A549 (cell line): Measurements from ENCODE around the gene RPL35. TPM values are rescaled to one million over a fixed set of nuclear protein-coding genes. Genes with fewer than 3 reads are reported as not detected.
A peak's percentile ranks its signal among the peaks of the same experiment; 100 is the strongest.

ENCODE experiments used
- ATAC-seq, 2 experiments: fragments of 200-7000 bp in 1 of 2; fragments of >200 bp in 1 of 2; cut with Nextera tagmentation in 1 of 2; cut with Tn5 transposase in 1 of 2; 3 replicates each; pipeline versions ENCODE4 v1.8.0 to v1.9.1; 2018 to 2020; ENCODE audit warnings: mild to moderate bottlenecking in 1 of 2, moderate library complexity in 1 of 2
- CTCF ChIA-PET: fragments of 300-600 bp; sonication (Branson Sonifier 250); formaldehyde crosslinking; extraction: SDS; loops from one replicate; lab custom pipeline; 2021; ENCODE audit warnings: antibody characterized with exemption, inconsistent platforms; lab: Yijun Ruan, JAX
- POLR2A ChIA-PET: fragments of 350-600 bp; formaldehyde crosslinking; extraction: SDS; loops from one replicate; lab custom pipeline; 2021; ENCODE audit warnings: antibody characterized with exemption, inconsistent platforms; lab: Yijun Ruan, JAX
- DNase-seq, 2 experiments: peaks; one replicate each; pipeline versions ENCODE4 v3.0.0 to v3.0.0-alpha.2; 2011 to 2016; ENCODE audit warnings: low read depth in 1 of 2, low spot score in 1 of 2
- FAIRE-seq: peaks from 2 replicates; lab custom pipeline; 2011; peaks lifted over from hg19 to GRCh38; lab: Jason Lieb, UNC
- H3K27ac ChIP-seq, 2 experiments: fragments of >200 bp; sonication (Bioruptor Twin); formaldehyde crosslinking; 3 replicates each; pipeline ENCODE4 v1.5.1; 2016 to 2017
- H3K4me1 ChIP-seq: fragments of >200 bp; sonication (Bioruptor Twin); formaldehyde crosslinking; 3 replicates; pipeline ENCODE4 v1.6.1; 2016
- H3K4me2 ChIP-seq: fragments of >200 bp; sonication (Bioruptor Twin); formaldehyde crosslinking; 3 replicates; pipeline ENCODE4 v1.6.1; 2016
- H3K4me3 ChIP-seq: fragments of >200 bp; sonication (Bioruptor Twin); formaldehyde crosslinking; 3 replicates; pipeline ENCODE4 v1.5.1; 2016
- H3K9me3 ChIP-seq: fragments of >200 bp; sonication (Bioruptor Twin); formaldehyde crosslinking; 3 replicates; pipeline ENCODE4 v1.6.1; 2016
- BHLHE40 ChIP-seq: IDR thresholded peaks from 2 replicates; pipeline ENCODE4 v1.6.1; 2012; ENCODE audit warnings: low read depth, low read length, inconsistent platforms
- CTCF ChIP-seq: fragments of >200 bp; sonication (Bioruptor Twin); formaldehyde crosslinking; IDR thresholded peaks from 3 replicates; pipeline ENCODE4 v1.5.1; 2016
- ESRRA ChIP-seq: fragments of 150-350 bp; IDR thresholded peaks from 2 replicates; pipeline ENCODE4 v1.6.1; 2014; ENCODE audit warnings: mild to moderate bottlenecking, low read length, borderline replicate concordance
- FOSB ChIP-seq: fragments of 250-450 bp; sonication (Bioruptor Pico); IDR thresholded peaks from 2 replicates; pipeline ENCODE4 v1.5.0; 2020; ENCODE audit warnings: mild to moderate bottlenecking, moderate library complexity
- HDAC2 ChIP-seq: fragments of 200-600 bp; sonication (generic); IDR thresholded peaks from 2 replicates; pipeline ENCODE4 v1.6.1; 2016
- HEYL ChIP-seq: fragments of 250-450 bp; sonication (Bioruptor Pico); IDR thresholded peaks from 2 replicates; pipeline ENCODE4 v1.8.0; 2021; ENCODE audit warnings: mild to moderate bottlenecking, moderate library complexity
- KDM5A ChIP-seq: fragments of 200-600 bp; sonication (generic); IDR thresholded peaks from 2 replicates; pipeline ENCODE4 v1.6.1; 2016; ENCODE audit warnings: antibody characterized with exemption, mild to moderate bottlenecking
- MAFK ChIP-seq: fragments of 450-650 bp; IDR thresholded peaks from 2 replicates; pipeline ENCODE4 v1.6.1; 2014; ENCODE audit not compliant: partially characterized antibody
- POLR2AphosphoS2 ChIP-seq: conservative IDR thresholded peaks from 2 replicates; pipeline ENCODE4 v1.6.1; 2012; ENCODE audit warnings: low read length, improper control_type of control experiment, inconsistent platforms
- RAD21 ChIP-seq, 2 experiments: fragments of >200 bp in 1 of 2; sonication (Bioruptor Twin) in 1 of 2; formaldehyde crosslinking in 1 of 2; IDR thresholded peaks in 1 of 2; conservative IDR thresholded peaks in 1 of 2; 2 replicates in 1 of 2; 3 replicates in 1 of 2; pipeline ENCODE4 v1.6.1; 2012 to 2018; ENCODE audit warnings: inconsistent platforms in 1 of 2
- RARB ChIP-seq: fragments of 250-450 bp; sonication (Bioruptor Pico); IDR thresholded peaks from 2 replicates; pipeline ENCODE4 v1.8.0; 2021; ENCODE audit warnings: mild to moderate bottlenecking, moderate library complexity
- RNF2 ChIP-seq: fragments of 200-600 bp; sonication (generic); IDR thresholded peaks from 2 replicates; pipeline ENCODE4 v1.6.1; 2016; ENCODE audit warnings: low read depth, mild to moderate bottlenecking, antibody characterized with exemption, moderate library complexity, borderline replicate concordance
- TP53 ChIP-seq: fragments of 250-450 bp; sonication (Bioruptor Pico); IDR thresholded peaks from 2 replicates; pipeline ENCODE4 v1.5.0; 2021; ENCODE audit warnings: mild to moderate bottlenecking, moderate library complexity
- ZFP36 ChIP-seq: fragments of 450-650 bp; IDR thresholded peaks from 2 replicates; pipeline ENCODE4 v1.6.1; 2014; ENCODE audit warnings: borderline replicate concordance; ENCODE audit not compliant: partially characterized antibody
- ZSCAN20 ChIP-seq: fragments of 250-450 bp; sonication (Bioruptor Pico); IDR thresholded peaks from 2 replicates; pipeline ENCODE4 v1.8.0; 2022; ENCODE audit warnings: mild to moderate bottlenecking, moderate library complexity
- WGBS: methylation state at CpG from one replicate; pipeline ENCODE4 v1.1.6; 2017; ENCODE audit errors: missing lambda C conversion rate; 5-methylcytosine and 5-hydroxymethylcytosine counted together
- polyA plus RNA-seq, 4 experiments: library from polyadenylated mRNA; depleted of rRNA in 3 of 4; stranded (reverse); fragments of >200 nt; fragmentation: RNase III in 1 of 4; extraction: RNeasy Plus Mini Kit Qiagen cat#74134 plus additional on column Dnase treatment in 1 of 4; gene quantifications; 2 replicates in 3 of 4; 3 replicates in 1 of 4; pipeline ENCODE4 v1.2.3, GENCODE V29; 2011 to 2017

The RPL35 gene
- polyA plus RNA-seq, 2 of the 4 experiments (the other 2 are of a cell fraction) = 2,307 to 3,076 TPM

GRCh38 chr9:124894741-124895170, 33.0 kb upstream of the RPL35 start:
- ATAC-seq (peak; percentile 88 to 91), DNase-seq (peak in 1 of 2 experiments; percentile 59), FAIRE-seq (no peak)
- Histone ChIP-seq H3K9me3 (no peaks in the 10 kb centered on the region), H3K27ac (no peak overlapping the region), H3K4me3 (no peak overlapping the region), H3K4me1 (no peaks in the 10 kb centered on the region; the same call in 2 of the 3 replicates), H3K4me2 (no peak overlapping the region)
- TF ChIP-seq ESRRA (no peak), CTCF (peak; percentile 53), RAD21 (conservative IDR thresholded peaks at IDR 0.05 in 1 of 2, IDR thresholded peaks at IDR 0.05 in 1 of 2) (peak; percentile 39 to 67; a peak in 4 of 5 replicates)
- ChIA-PET CTCF (interaction anchor here (0.8 to 2.5 kb wide), 8 partner anchors 13 to 123 kb away, joined by 3 to 18 read pairs (median 8); partner anchors contain the start of genes NR6A1, OLFML2A and WDR38), POLR2A (no interaction called here)

- POLR2A ChIA-PET = no interaction called here
- CTCF ChIA-PET = interaction anchor here (0.6 to 2.5 kb wide), 11 partner anchors 11 to 442 kb away, joined by 3 to 18 read pairs (median 4); partner anchors contain the start of genes NR6A1, OLFML2A and WDR38
Observed at GRCh38 chr9:124894035-124894740, 32.4 kb upstream of the RPL35 start.

GRCh38 chr9:124890179-124890578, 28.4 kb upstream of the RPL35 start:
- Histone ChIP-seq H3K4me2 (no peak overlapping the region), H3K4me3 (no peak overlapping the region), H3K4me1 (no peaks in the 10 kb centered on the region), H3K27ac (no peak overlapping the region), H3K9me3 (no peaks in the 10 kb centered on the region)
- TF ChIP-seq HDAC2 (no peak), KDM5A (no peak), RNF2 (no peak), MAFK (no peak), FOSB (CRISPR knock-in tag) (no peak), TP53 (no peak), CTCF (no peak), ZFP36 (no peak), RARB (CRISPR knock-in tag) (no peak)
- FAIRE-seq (no peak), DNase-seq (no peak), ATAC-seq (no peak)
- ChIA-PET POLR2A (no interaction called here), CTCF (interaction anchor here (1.7 to 2.5 kb wide), 2 partner anchors 12 to 38 kb away, joined by 5 to 9 read pairs; partner anchors contain the start of gene WDR38)
- WGBS = 95% methylated on average over 7 of the region's 7 CpGs

More at GRCh38 chr9:124894035-124894740, 32.4 kb upstream of the RPL35 start:
- TF ChIP-seq MAFK (no peak), FOSB (CRISPR knock-in tag) (no peak), BHLHE40 (no peak), POLR2AphosphoS2 (no peak), HEYL (CRISPR knock-in tag) (no peak), ZSCAN20 (CRISPR knock-in tag) (no peak)
- Histone ChIP-seq H3K4me1 (no peaks in the 10 kb centered on the region; the same call in 2 of the 3 replicates), H3K27ac (no peak overlapping the region), H3K4me3 (no peak overlapping the region), H3K4me2 (no peak overlapping the region), H3K9me3 (no peaks in the 10 kb centered on the region)
- FAIRE-seq (no peak), DNase-seq (no peak), ATAC-seq (peak; percentile 20 to 41; a peak in 3 of 6 replicates)
- 93% methylated on average over 8 of the region's 9 CpGs for WGBS
